ENCODE data around the gene RC3H1. TPM values are rescaled to one million over a fixed set of nuclear protein-coding genes. Genes with fewer than 3 reads are reported as not detected.

The RC3H1 gene
- total RNA-seq, 2 donors from 2014 or later = 25.3 to 41.5 TPM

GRCh38 chr1:173913111-173913510, 109.0 kb downstream of the RC3H1 start:
- Histone ChIP-seq H3K9me3 (no peaks in the 10 kb centered on the region), H3K4me1 (ENCODE audit: control insufficient read depth in 1 of 2, low read depth in 2 of 2) (no peaks in the 10 kb centered on the region), H3K4me3 (no peak overlapping the region), H3K36me3 (no peaks in the 10 kb centered on the region), H3K27me3 (replicated peaks; ENCODE audit: insufficient read depth) (no peaks in the 10 kb centered on the region), H3K27ac (no peak overlapping the region)
- no peak for DNase-seq (ENCODE audit: low spot score)
- no peak for ATAC-seq (ENCODE audit: insufficient number of reproducible peaks, low FRiP score, low read depth)
- no peak for TF ChIP-seq CTCF (IDR thresholded peaks at IDR 0.05)

- Histone ChIP-seq H3K4me1 (ENCODE audit: control insufficient read depth in 1 of 2, low read depth in 2 of 2) (no peaks in the 10 kb centered on the region), H3K36me3 (peaks cover 3% of the 10 kb centered on the region), H3K27me3 (replicated peaks; ENCODE audit: insufficient read depth) (no peaks in the 10 kb centered on the region), H3K9me3 (no peaks in the 10 kb centered on the region), H3K4me3 (no peak overlapping the region), H3K27ac (no peak overlapping the region)
- no peak for TF ChIP-seq CTCF (IDR thresholded peaks at IDR 0.05)
- DNase-seq (ENCODE audit: low spot score) (no peak), ATAC-seq (ENCODE audit: insufficient number of reproducible peaks, low FRiP score, low read depth) (no peak)
These were observed 118.2 kb downstream of the RC3H1 start for GRCh38 chr1:173903827-173904531.

- DNase-seq (ENCODE audit: low spot score) (no peak), ATAC-seq (ENCODE audit: insufficient number of reproducible peaks, low FRiP score, low read depth) (no peak)
- H3K4me3 ChIP-seq = no peak overlapping the region
- no peak overlapping the region for H3K27ac ChIP-seq
- TF ChIP-seq CTCF (IDR thresholded peaks at IDR 0.05) = no peak
- no peaks in the 10 kb centered on the region for H3K36me3 ChIP-seq
- H3K4me1 ChIP-seq (ENCODE audit: control insufficient read depth in 1 of 2, low read depth in 2 of 2) = no peaks in the 10 kb centered on the region
- H3K27me3 ChIP-seq (replicated peaks; ENCODE audit: insufficient read depth) = no peaks in the 10 kb centered on the region
- no peaks in the 10 kb centered on the region for H3K9me3 ChIP-seq
These were observed 121.2 kb downstream of the RC3H1 start for GRCh38 chr1:173900992-173901391.

- no peak overlapping the region for H3K27ac ChIP-seq
- no peak for DNase-seq (ENCODE audit: low spot score)
- no peaks in the 10 kb centered on the region for H3K4me1 ChIP-seq (ENCODE audit: control insufficient read depth in 1 of 2, low read depth in 2 of 2)
- no peaks in the 10 kb centered on the region for H3K9me3 ChIP-seq
- no peak for ATAC-seq (ENCODE audit: insufficient number of reproducible peaks, low FRiP score, low read depth)
- no peak overlapping the region for H3K4me3 ChIP-seq
- TF ChIP-seq CTCF (IDR thresholded peaks at IDR 0.05) = no peak
- no peaks in the 10 kb centered on the region for H3K36me3 ChIP-seq
- H3K27me3 ChIP-seq (replicated peaks; ENCODE audit: insufficient read depth) = no peaks in the 10 kb centered on the region
These were observed 121.7 kb downstream of the RC3H1 start for GRCh38 chr1:173900427-173900826.

GRCh38 chr1:173894189-173894588, 128.0 kb downstream of the RC3H1 start:
- TF ChIP-seq CTCF (IDR thresholded peaks at IDR 0.05) = no peak
- DNase-seq (ENCODE audit: low spot score) = no peak
- H3K4me1 ChIP-seq (ENCODE audit: control insufficient read depth in 1 of 2, low read depth in 2 of 2) = no peaks in the 10 kb centered on the region
- ATAC-seq (ENCODE audit: insufficient number of reproducible peaks, low FRiP score, low read depth) = no peak
- H3K36me3 ChIP-seq = no peaks in the 10 kb centered on the region
- H3K4me3 ChIP-seq = no peak overlapping the region
- H3K9me3 ChIP-seq = no peaks in the 10 kb centered on the region
- no peaks in the 10 kb centered on the region for H3K27me3 ChIP-seq (replicated peaks; ENCODE audit: insufficient read depth)
- no peak overlapping the region for H3K27ac ChIP-seq

Data from thoracic aorta (tissue), 2 donors.